Esophagus squamous epithelium (tissue), 5 donors: ENCODE data around the gene THG1L. TPM values are rescaled to one million over a fixed set of nuclear protein-coding genes. Genes with fewer than 3 reads are reported as not detected.

Source experiments
- DNase-seq: peaks from one replicate; lab custom pipeline; 2025; lab: John Stamatoyannopoulos, UW
- H3K27ac ChIP-seq, 4 donors: fragments of 200-600 bp; sonication (generic); one replicate each; pipeline ENCODE4 v1.5.1; 2016 to 2019; ENCODE audit warnings: mild to moderate bottlenecking in 1 of 4
- H3K27me3 ChIP-seq, 4 donors: fragments of 200-600 bp; sonication (generic); 1 replicate in 3 of 4; 2 replicates in 1 of 4; pipeline versions ENCODE4 v1.5.1 to v1.6.0; 2017 to 2021; ENCODE audit warnings: antibody characterized with exemption in 1 of 4
- H3K36me3 ChIP-seq, 3 donors: fragments of 200-600 bp; sonication (generic); one replicate each; pipeline ENCODE4 v1.5.1; 2016 to 2019
- H3K4me1 ChIP-seq, 3 donors: fragments of 200-600 bp; sonication (generic); one replicate each; pipeline ENCODE4 v1.5.1; 2017 to 2019
- H3K4me3 ChIP-seq, 4 donors: fragments of 200-600 bp; sonication (generic); 1 replicate in 3 of 4; 2 replicates in 1 of 4; pipeline ENCODE4 v1.5.1; 2016 to 2019; ENCODE audit warnings: mild to moderate bottlenecking in 2 of 4, moderate library complexity in 1 of 4
- H3K9me3 ChIP-seq, 3 donors: fragments of 200-600 bp; sonication (generic); one replicate each; pipeline ENCODE4 v1.5.1; 2016 to 2019
- POLR2A ChIP-seq, 4 donors: fragments of 450-650 bp; IDR thresholded peaks; one replicate each; pipeline ENCODE4 v1.6.1; 2017; ENCODE audit warnings: antibody characterized with exemption in 4 of 4, mild to moderate bottlenecking in 4 of 4, moderate library complexity in 3 of 4
- WGBS, 2 donors: methylation state at CpG; one replicate each; pipeline ENCODE4 v1.1.5; 2018; 5-methylcytosine and 5-hydroxymethylcytosine counted together
- intact Hi-C: fragments of 100-400 bp; cut with DNase I; formaldehyde crosslinking; loops from one replicate; pipeline ENCODE4 v1.15.0; 2022
- total RNA-seq, 4 donors: library from RNA; depleted of rRNA; stranded (reverse); fragments of >200 nt; gene quantifications; one replicate each; pipeline ENCODE4 v1.1.0, GENCODE V29; 2016
- TF ChIP-seq, protein P1 (sequence below), 6 experiments: fragments of 450-650 bp in 4 of 6; fragments of 200-600 bp in 2 of 6; sonication (generic) in 2 of 6; IDR thresholded peaks; one replicate each; pipeline ENCODE4 v1.5.1; 2016 to 2019; ENCODE audit warnings: antibody characterized with exemption in 6 of 6, mild to moderate bottlenecking in 4 of 6, moderate library complexity in 4 of 6
- donor health status: DM: yes; HTN: yes; CAD: no.

Gene THG1L
- total RNA-seq, 4 donors from 2014 or later = 5.7 to 21.0 (median 11.8) TPM

DNA sequence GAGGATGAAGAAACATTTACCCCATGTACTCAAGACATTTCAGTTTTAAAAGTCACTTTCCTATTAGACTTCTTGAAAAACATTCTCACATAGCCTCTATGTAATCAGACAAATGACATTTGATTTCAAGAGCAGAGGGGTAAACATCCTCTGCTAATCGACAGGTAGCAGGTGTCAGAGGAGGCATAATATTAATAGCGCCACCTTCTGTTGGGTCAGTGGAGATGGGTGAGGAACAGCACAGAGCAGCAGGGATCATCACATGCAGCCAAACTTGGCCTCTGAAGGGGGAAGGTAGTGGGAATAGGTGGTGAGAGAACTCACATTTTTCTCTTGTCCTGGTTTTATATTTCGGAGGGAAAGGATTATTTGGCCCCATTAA, 9.0 kb downstream of the THG1L start:
- Histone ChIP-seq H3K4me3 (no peak overlapping the region), H3K4me1 (peaks cover 0 to 26% (median 7%) of the 10 kb centered on the region in 3 donors), H3K27me3 (no peaks in the 10 kb centered on the region), H3K27ac (no peak overlapping the region), H3K36me3 (peaks cover 0 to 50% (median 5%) of the 10 kb centered on the region in 3 donors), H3K9me3 (no peaks in the 10 kb centered on the region)
- intact Hi-C loops = no loop called here
- TF ChIP-seq, protein P1, sequence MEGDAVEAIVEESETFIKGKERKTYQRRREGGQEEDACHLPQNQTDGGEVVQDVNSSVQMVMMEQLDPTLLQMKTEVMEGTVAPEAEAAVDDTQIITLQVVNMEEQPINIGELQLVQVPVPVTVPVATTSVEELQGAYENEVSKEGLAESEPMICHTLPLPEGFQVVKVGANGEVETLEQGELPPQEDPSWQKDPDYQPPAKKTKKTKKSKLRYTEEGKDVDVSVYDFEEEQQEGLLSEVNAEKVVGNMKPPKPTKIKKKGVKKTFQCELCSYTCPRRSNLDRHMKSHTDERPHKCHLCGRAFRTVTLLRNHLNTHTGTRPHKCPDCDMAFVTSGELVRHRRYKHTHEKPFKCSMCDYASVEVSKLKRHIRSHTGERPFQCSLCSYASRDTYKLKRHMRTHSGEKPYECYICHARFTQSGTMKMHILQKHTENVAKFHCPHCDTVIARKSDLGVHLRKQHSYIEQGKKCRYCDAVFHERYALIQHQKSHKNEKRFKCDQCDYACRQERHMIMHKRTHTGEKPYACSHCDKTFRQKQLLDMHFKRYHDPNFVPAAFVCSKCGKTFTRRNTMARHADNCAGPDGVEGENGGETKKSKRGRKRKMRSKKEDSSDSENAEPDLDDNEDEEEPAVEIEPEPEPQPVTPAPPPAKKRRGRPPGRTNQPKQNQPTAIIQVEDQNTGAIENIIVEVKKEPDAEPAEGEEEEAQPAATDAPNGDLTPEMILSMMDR (IDR thresholded peaks at IDR 0.05) = peak in 4 of 6 experiments; percentile 16 to 43 (median 24)
- TF ChIP-seq POLR2A (IDR thresholded peaks at IDR 0.05) = no peak
- DNase-seq = no peak
- WGBS, 2 donors = 33 to 62% methylated on average over 3 of the region's 3 CpGs

DNA sequence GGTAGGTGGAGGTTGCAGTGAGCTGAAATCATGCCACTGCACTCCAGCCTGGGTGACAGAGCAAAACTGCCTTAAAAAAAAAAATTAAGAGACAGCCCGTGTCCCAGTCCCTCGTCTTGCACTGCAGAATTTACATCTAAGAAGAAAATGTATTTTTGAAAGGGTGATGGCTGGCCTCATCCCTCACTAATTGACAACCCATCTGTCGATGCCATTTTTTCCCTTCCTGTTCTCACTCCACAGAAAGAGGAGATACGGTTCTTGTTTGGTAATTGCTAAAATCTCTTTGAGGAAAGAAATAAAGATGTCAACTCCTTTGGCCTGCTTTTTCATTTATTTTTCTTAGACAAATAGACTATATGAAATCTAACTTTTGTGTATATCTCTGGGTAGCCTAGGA, 9.9 kb downstream of the THG1L start:
- Histone ChIP-seq H3K36me3 (peaks cover 0 to 43% (median 5%) of the 10 kb centered on the region in 3 donors), H3K9me3 (no peaks in the 10 kb centered on the region), H3K27ac (no peak overlapping the region), H3K27me3 (no peaks in the 10 kb centered on the region), H3K4me1 (peaks cover 0 to 22% (median 7%) of the 10 kb centered on the region in 3 donors), H3K4me3 (no peak overlapping the region)
- intact Hi-C loops = no loop called here
- no peak for TF ChIP-seq POLR2A (IDR thresholded peaks at IDR 0.05)
- TF ChIP-seq, protein P1 (IDR thresholded peaks at IDR 0.05) = no peak
- WGBS, 2 donors = 79 to 81% methylated on average over 4 of the region's 4 CpGs
- no peak for DNase-seq

DNA sequence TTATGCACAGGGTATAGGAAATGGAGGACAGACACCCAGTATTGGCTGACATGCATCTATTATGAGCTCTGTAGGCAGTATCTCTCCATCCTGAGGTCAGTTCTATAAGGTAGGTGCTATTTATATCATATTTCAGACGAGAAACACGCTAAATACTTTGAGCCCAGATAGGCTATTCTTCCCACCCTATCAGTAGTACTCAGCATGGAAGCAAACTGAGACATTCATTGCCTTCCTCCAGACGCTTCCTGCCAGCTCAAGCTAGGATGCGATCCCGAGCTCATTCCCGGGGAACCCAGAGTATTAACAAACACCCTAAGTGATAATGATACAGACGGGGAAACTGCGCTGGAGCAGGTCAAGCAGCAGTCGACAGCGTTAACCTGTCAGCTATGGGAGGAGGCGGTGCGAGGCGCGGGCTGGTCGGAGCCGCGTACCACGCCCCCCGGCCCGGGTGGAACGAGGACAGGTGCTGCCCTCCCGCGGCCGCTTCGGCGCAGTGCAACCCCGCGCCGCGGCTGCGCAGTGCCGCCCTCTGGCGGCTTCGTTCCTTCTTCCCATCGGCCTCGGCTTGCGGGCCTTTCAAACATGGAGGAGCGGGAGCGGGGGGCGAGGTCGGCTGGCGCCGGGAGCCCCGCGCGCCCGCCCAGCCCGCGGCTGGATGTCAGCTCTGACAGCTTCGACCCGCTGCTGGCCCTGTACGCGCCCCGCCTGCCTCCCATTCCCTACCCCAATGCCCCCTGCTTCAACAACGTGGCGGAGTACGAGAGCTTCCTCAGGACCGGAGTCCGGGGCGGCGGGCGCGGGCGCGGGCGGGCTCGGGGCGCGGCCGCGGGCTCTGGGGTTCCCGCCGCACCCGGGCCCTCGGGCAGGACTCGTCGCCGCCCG, 12.2 kb downstream of the THG1L start, which contains the start of gene LSM11:
Gene LSM11 (plus strand): TSS at position 550 of the 888 bp plus-strand sequence. CDS start 39 bp downstream, at position 589.
- Histone ChIP-seq H3K27me3 (no peaks in the 10 kb centered on the region), H3K4me1 (peaks cover 0 to 22% (median 8%) of the 10 kb centered on the region in 3 donors), H3K27ac (peak within 1 kb of the TSS; percentile 70 to 86 (median 80)), H3K36me3 (peaks cover 0 to 20% (median 5%) of the 10 kb centered on the region in 3 donors), H3K9me3 (no peaks in the 10 kb centered on the region), H3K4me3 (peak within 1 kb of the TSS; percentile 60 to 88 (median 75))
- TF ChIP-seq, protein P1 (IDR thresholded peaks at IDR 0.05) = peak; percentile 95 to 100 (median 100)
- TF ChIP-seq POLR2A (IDR thresholded peaks at IDR 0.05) = peak in 2 of 4 donors; percentile 28 to 38
- DNase-seq = peak; percentile 40
- intact Hi-C loops = no loop called here
- WGBS, 2 donors = 0 to 2% methylated on average over 6 of the region's 79 CpGs

DNA sequence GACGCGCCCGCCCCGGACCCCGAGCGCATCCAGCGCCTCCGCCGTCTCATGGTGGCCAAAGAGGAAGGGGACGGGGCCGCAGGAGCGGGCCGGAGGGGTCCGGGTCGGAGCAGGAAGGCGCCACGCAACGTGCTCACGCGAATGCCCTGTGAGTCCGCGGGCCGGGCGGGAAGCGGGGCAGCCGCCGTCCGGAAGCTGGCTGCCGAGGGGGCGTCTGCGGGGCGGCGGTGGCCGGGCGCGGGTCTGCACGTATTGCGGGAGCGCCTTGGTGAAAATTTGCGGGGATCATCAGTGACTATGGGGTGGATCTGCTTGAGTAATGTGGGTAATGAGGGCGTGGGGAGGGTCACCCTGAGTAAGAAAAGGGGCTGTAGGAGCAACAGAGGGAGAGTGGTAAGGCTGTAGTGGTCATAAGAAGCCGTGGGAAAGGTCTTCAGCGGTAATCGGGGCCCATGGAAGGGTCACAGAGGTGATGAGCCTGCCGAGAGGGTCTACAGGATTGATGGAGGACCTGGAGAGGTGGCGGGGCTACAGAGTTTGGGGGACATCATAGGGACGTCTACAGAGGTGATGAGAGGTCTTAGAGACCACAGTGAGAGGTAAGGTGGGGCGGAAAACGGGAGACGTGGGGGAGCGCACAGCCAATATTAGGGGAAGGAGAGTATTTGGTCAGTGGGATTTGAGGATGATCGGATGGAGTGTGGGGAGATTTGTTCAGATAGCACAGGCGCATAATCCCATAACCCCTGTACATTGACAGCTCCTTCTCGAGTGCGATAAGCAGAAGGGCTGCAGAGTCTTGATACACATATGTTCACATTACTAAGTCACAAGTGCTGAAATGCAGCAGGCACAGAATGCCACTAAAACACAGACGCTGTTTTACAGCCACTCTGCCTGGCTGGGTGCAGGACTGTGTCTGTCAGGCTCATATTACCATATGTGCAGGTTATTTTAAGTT, 13.1 kb downstream of the THG1L start:
- no peaks in the 10 kb centered on the region for H3K27me3 ChIP-seq
- H3K9me3 ChIP-seq = no peaks in the 10 kb centered on the region
- peak overlapping the region; percentile 70 to 86 (median 80) for H3K27ac ChIP-seq
- H3K4me3 ChIP-seq = peak overlapping the region; percentile 60 to 88 (median 75)
- intact Hi-C loops = no loop called here
- H3K36me3 ChIP-seq = peaks cover 0 to 11% (median 3%) of the 10 kb centered on the region in 3 donors
- peaks cover 0 to 22% (median 9%) of the 10 kb centered on the region in 3 donors for H3K4me1 ChIP-seq
- no peak for DNase-seq
- 8 to 19% methylated on average over 16 to 34 of the region's 56 CpGs for WGBS, 2 donors
- TF ChIP-seq, protein P1 (IDR thresholded peaks at IDR 0.05) = no peak
- TF ChIP-seq POLR2A (IDR thresholded peaks at IDR 0.05) = no peak
